Fibroblast of lung (primary cell): ENCODE data around the gene GRIK2. TPM values are rescaled to one million over a fixed set of nuclear protein-coding genes. Genes with fewer than 3 reads are reported as not detected.

Experiments used
- DNase-seq, 2 donors: peaks; one replicate each; pipeline versions ENCODE4 v3.0.0 to v3.0.0-alpha.2; 2010; ENCODE audit warnings: low read depth in 2 of 2
- H2AFZ ChIP-seq: 2 replicates; pipeline ENCODE4 v1.5.1; 2012; ENCODE audit warnings: low read length, control low read depth, inconsistent platforms
- H3K27ac ChIP-seq: 2 replicates; pipeline ENCODE4 v1.5.1; 2011; ENCODE audit warnings: low read length, control low read depth; ENCODE audit not compliant: insufficient read depth
- H3K27me3 ChIP-seq: 2 replicates; pipeline ENCODE4 v1.5.1; 2011; ENCODE audit warnings: mild to moderate bottlenecking, low read length; ENCODE audit not compliant: control insufficient read depth, insufficient read depth
- H3K36me3 ChIP-seq: 2 replicates; pipeline ENCODE4 v1.5.1; 2011; ENCODE audit warnings: low read length; ENCODE audit not compliant: control insufficient read depth, insufficient read depth
- H3K4me1 ChIP-seq: 2 replicates; pipeline ENCODE4 v1.5.1; 2011; ENCODE audit warnings: low read length; ENCODE audit not compliant: control insufficient read depth, insufficient read depth; ENCODE audit errors: extremely low read depth
- H3K4me2 ChIP-seq: 2 replicates; pipeline ENCODE4 v1.5.1; 2011; ENCODE audit warnings: low read length, control low read depth; ENCODE audit not compliant: insufficient read depth; ENCODE audit errors: extremely low read depth
- H3K4me3 ChIP-seq, 4 experiments: fragments of 200-600 bp in 1 of 4; sonication (generic) in 1 of 4; replicated peaks in 1 of 4; 2 replicates each; pipeline ENCODE4 v1.5.1; 2011 to 2016; ENCODE audit warnings: low read length in 4 of 4, low read depth in 3 of 4, mild to moderate bottlenecking in 3 of 4, control low read depth in 2 of 4, inconsistent platforms in 1 of 4, mixed read lengths in 1 of 4; ENCODE audit not compliant: insufficient read depth in 1 of 4; ENCODE audit errors: control extremely low read depth in 1 of 4
- H3K79me2 ChIP-seq: 2 replicates; pipeline ENCODE4 v1.5.1; 2012; ENCODE audit warnings: mild to moderate bottlenecking, low read length, inconsistent platforms; ENCODE audit not compliant: control insufficient read depth, insufficient read depth
- H3K9ac ChIP-seq: 2 replicates; pipeline ENCODE4 v1.5.1; 2011; ENCODE audit warnings: mild to moderate bottlenecking, low read length, control low read depth; ENCODE audit not compliant: insufficient read depth
- H3K9me3 ChIP-seq: 2 replicates; pipeline ENCODE4 v1.5.1; 2012; ENCODE audit warnings: low read depth, low read length; ENCODE audit not compliant: control insufficient read depth, insufficient read depth
- H4K20me1 ChIP-seq: 2 replicates; pipeline ENCODE4 v1.5.1; 2011; ENCODE audit warnings: low read length; ENCODE audit not compliant: control insufficient read depth, insufficient read depth; ENCODE audit errors: extremely low read depth
- EZH2 ChIP-seq: IDR thresholded peaks from 2 replicates; pipeline ENCODE4 v1.5.1; 2012; ENCODE audit warnings: low read length, control low read depth, mild to moderate bottlenecking; ENCODE audit errors: missing control alignments
- polyA plus RNA-seq, 2 donors: library from polyadenylated mRNA; depleted of rRNA in 1 of 2; stranded (reverse) in 1 of 2; unstranded in 1 of 2; fragments of >200 nt; gene quantifications; 2 replicates each; pipeline ENCODE4 v1.2.1, GENCODE V29; 2011 to 2012; ENCODE audit warnings: missing spikeins in 1 of 2
- total RNA-seq: library from RNA; depleted of rRNA; stranded (reverse); fragments of >200 nt; gene quantifications from 2 replicates; pipeline ENCODE4 v1.2.1, GENCODE V29; 2014
- TF ChIP-seq, protein P1 (sequence below), 2 donors: IDR thresholded peaks in 1 of 2; conservative IDR thresholded peaks in 1 of 2; 1 replicate in 1 of 2; 2 replicates in 1 of 2; pipeline ENCODE4 v1.5.1; 2011 to 2012; ENCODE audit warnings: low read length in 2 of 2, control low read depth in 1 of 2, inconsistent platforms in 1 of 2, low read depth in 1 of 2, mild to moderate bottlenecking in 1 of 2

Gene GRIK2
- total and polyA plus RNA-seq, 2 donors (not counting 1 experiment from before 2014, with no cell fraction given), result 0.33 to 0.40 TPM

GRCh38 chr6:101401792-101402621 lies 8.5 kb downstream of the GRIK2 start:
- peak in 1 of 2 donors; percentile 20 for DNase-seq
- Histone ChIP-seq H3K79me2 (no peaks in the 10 kb centered on the region), H3K4me3 (peak overlapping the region in 1 of 4 experiments; percentile 27), H3K9ac (no peak overlapping the region), H2AFZ (no peak overlapping the region), H3K4me1 (no peaks in the 10 kb centered on the region), H3K4me2 (peak overlapping the region; percentile 13), H3K36me3 (no peaks in the 10 kb centered on the region), H3K9me3 (no peaks in the 10 kb centered on the region), H4K20me1 (no peaks in the 10 kb centered on the region), H3K27ac (no peak overlapping the region), H3K27me3 (peaks cover 2% of the 10 kb centered on the region)
- TF ChIP-seq, protein P1, sequence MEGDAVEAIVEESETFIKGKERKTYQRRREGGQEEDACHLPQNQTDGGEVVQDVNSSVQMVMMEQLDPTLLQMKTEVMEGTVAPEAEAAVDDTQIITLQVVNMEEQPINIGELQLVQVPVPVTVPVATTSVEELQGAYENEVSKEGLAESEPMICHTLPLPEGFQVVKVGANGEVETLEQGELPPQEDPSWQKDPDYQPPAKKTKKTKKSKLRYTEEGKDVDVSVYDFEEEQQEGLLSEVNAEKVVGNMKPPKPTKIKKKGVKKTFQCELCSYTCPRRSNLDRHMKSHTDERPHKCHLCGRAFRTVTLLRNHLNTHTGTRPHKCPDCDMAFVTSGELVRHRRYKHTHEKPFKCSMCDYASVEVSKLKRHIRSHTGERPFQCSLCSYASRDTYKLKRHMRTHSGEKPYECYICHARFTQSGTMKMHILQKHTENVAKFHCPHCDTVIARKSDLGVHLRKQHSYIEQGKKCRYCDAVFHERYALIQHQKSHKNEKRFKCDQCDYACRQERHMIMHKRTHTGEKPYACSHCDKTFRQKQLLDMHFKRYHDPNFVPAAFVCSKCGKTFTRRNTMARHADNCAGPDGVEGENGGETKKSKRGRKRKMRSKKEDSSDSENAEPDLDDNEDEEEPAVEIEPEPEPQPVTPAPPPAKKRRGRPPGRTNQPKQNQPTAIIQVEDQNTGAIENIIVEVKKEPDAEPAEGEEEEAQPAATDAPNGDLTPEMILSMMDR (conservative IDR thresholded peaks at IDR 0.05 in 1 of 2, IDR thresholded peaks at IDR 0.05 in 1 of 2; ENCODE audit: low read depth in 1 of 2, low read length in 2 of 2), result no peak
- no peak for TF ChIP-seq EZH2

- H3K27ac ChIP-seq, result no peak overlapping the region
- no peaks in the 10 kb centered on the region for H4K20me1 ChIP-seq
- no peaks in the 10 kb centered on the region for H3K36me3 ChIP-seq
- peak overlapping the region; percentile 13 for H3K4me2 ChIP-seq
- no peaks in the 10 kb centered on the region for H3K79me2 ChIP-seq
- no peak overlapping the region for H3K9ac ChIP-seq
- H3K27me3 ChIP-seq, result peaks cover 2% of the 10 kb centered on the region
- DNase-seq, result no peak
- H3K4me1 ChIP-seq, result no peaks in the 10 kb centered on the region
- H3K4me3 ChIP-seq, result peak overlapping the region in 1 of 4 experiments; percentile 27
- TF ChIP-seq, protein P1 (conservative IDR thresholded peaks at IDR 0.05 in 1 of 2, IDR thresholded peaks at IDR 0.05 in 1 of 2; ENCODE audit: low read depth in 1 of 2, low read length in 2 of 2), result no peak
- no peak for TF ChIP-seq EZH2
- H3K9me3 ChIP-seq, result no peaks in the 10 kb centered on the region
- no peak overlapping the region for H2AFZ ChIP-seq
These were observed 9.1 kb downstream of the GRIK2 start for GRCh38 chr6:101402622-101403031.

DNA sequence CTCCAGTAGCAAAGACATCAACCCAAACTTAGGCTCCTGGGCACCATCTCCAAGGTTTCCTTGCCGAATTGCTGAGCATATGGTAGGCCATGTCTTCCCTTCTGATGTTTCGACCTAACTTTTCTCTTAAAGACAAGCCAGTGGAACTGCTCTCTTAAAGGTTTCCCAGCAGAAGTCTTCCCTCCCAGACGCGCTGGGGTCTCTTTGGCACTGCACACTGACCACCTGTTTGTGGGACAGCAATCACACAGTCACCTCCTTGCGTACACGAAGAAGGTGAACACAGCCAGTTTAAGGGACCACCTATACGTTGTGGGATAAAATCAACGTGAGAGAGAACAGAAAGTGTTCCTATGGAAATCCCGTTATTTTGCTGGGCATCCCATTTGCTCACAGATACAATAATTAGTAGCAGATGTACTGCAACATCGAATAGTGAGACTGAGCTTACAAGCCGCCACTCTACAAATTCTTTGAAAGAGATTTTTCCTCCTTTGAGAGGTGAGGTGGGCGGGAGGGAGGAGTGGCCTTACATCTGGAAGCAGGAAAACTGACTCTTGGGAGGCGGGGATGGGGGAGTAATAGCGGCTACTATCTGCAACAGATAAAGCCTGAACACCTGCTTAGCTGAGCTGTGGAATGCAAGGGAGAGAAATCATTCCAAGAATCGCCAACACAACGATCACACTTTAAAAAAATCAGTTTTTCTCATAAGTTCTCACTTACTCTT lies 9.9 kb downstream of the GRIK2 start:
- H3K36me3 ChIP-seq, result no peaks in the 10 kb centered on the region
- no peak overlapping the region for H3K27ac ChIP-seq
- peaks cover 2% of the 10 kb centered on the region for H3K27me3 ChIP-seq
- no peaks in the 10 kb centered on the region for H3K4me1 ChIP-seq
- TF ChIP-seq, protein P1 (conservative IDR thresholded peaks at IDR 0.05 in 1 of 2, IDR thresholded peaks at IDR 0.05 in 1 of 2; ENCODE audit: low read depth in 1 of 2, low read length in 2 of 2), result no peak
- TF ChIP-seq EZH2, result no peak
- no peak overlapping the region for H3K4me3 ChIP-seq
- no peak for DNase-seq
- H4K20me1 ChIP-seq, result no peaks in the 10 kb centered on the region
- H3K79me2 ChIP-seq, result no peaks in the 10 kb centered on the region
- H3K9me3 ChIP-seq, result no peaks in the 10 kb centered on the region
- H3K4me2 ChIP-seq, result no peak overlapping the region
- H3K9ac ChIP-seq, result no peak overlapping the region
- H2AFZ ChIP-seq, result no peak overlapping the region
